ENCODE results near the gene TLE7.

Gene TLE7

GRCh38 chr16:71464231-71464630 is 22.4 kb upstream of the TLE7 start:
- no peak for DNase-seq
- H3K4me1 Mint-ChIP-seq = peaks cover 29% of the 10 kb centered on the region
- no peak overlapping the region for H3K4me3 Mint-ChIP-seq
- CTCF ChIA-PET = interaction anchor here (1.0 to 2.8 kb wide), 4 partner anchors 10 to 147 kb away, joined by 4 to 12 read pairs (median 6); no protein-coding TSS in a partner anchor
- H3K36me3 Mint-ChIP-seq = peaks cover 2% of the 10 kb centered on the region
- H3K9me3 Mint-ChIP-seq = no peaks in the 10 kb centered on the region
- no peak overlapping the region for H3K27ac Mint-ChIP-seq
- no peaks in the 10 kb centered on the region for H3K27me3 Mint-ChIP-seq

GRCh38 chr16:71461686-71462648 is 20.1 kb upstream of the TLE7 start, which contains the start of gene ZNF23:
TSS of gene ZNF23 (minus strand) at chr16:71462247. CDS start at chr16:71456796, 5,451 bp downstream.
- CTCF ChIA-PET = interaction anchor here (1.0 to 1.2 kb wide), 3 partner anchors 20 to 38 kb away, joined by 3 to 7 read pairs (median 4); no protein-coding TSS in a partner anchor
- peak; percentile 83 for DNase-seq
- Mint-ChIP-seq H3K27me3 (no peaks in the 10 kb centered on the region), H3K27ac (peak within 1 kb of the TSS; percentile 77), H3K4me3 (peak within 1 kb of the TSS; percentile 87), H3K4me1 (peaks cover 29% of the 10 kb centered on the region), H3K36me3 (peaks cover 2% of the 10 kb centered on the region), H3K9me3 (no peaks in the 10 kb centered on the region)

GRCh38 chr16:71460941-71461340 is 19.1 kb upstream of the TLE7 start:
- peaks cover 29% of the 10 kb centered on the region for H3K4me1 Mint-ChIP-seq
- peaks cover 7% of the 10 kb centered on the region for H3K36me3 Mint-ChIP-seq
- no peak overlapping the region for H3K27ac Mint-ChIP-seq
- CTCF ChIA-PET = no interaction called here
- no peaks in the 10 kb centered on the region for H3K27me3 Mint-ChIP-seq
- peak overlapping the region; percentile 87 for H3K4me3 Mint-ChIP-seq
- DNase-seq = no peak
- H3K9me3 Mint-ChIP-seq = no peaks in the 10 kb centered on the region

GRCh38 chr16:71460236-71460635 is 18.4 kb upstream of the TLE7 start:
- Mint-ChIP-seq H3K9me3 (no peaks in the 10 kb centered on the region), H3K27me3 (no peaks in the 10 kb centered on the region), H3K4me3 (peak overlapping the region; percentile 87), H3K27ac (no peak overlapping the region), H3K36me3 (peaks cover 7% of the 10 kb centered on the region), H3K4me1 (peaks cover 29% of the 10 kb centered on the region)
- CTCF ChIA-PET = interaction anchor here (0.6 kb wide), 1 partner anchor 12 kb away, joined by 3 read pairs; no protein-coding TSS in a partner anchor
- no peak for DNase-seq

- Mint-ChIP-seq H3K36me3 (peaks cover 14% of the 10 kb centered on the region), H3K27ac (no peak overlapping the region), H3K4me3 (no peak overlapping the region), H3K9me3 (no peaks in the 10 kb centered on the region), H3K4me1 (peaks cover 29% of the 10 kb centered on the region), H3K27me3 (no peaks in the 10 kb centered on the region)
- DNase-seq = no peak
- CTCF ChIA-PET = no interaction called here
Measured at GRCh38 chr16:71459510-71459909, 17.7 kb upstream of the TLE7 start.

- peaks cover 16% of the 10 kb centered on the region for H3K4me1 Mint-ChIP-seq
- DNase-seq = no peak
- no peak overlapping the region for H3K27ac Mint-ChIP-seq
- H3K36me3 Mint-ChIP-seq = peaks cover 36% of the 10 kb centered on the region
- no peaks in the 10 kb centered on the region for H3K27me3 Mint-ChIP-seq
- CTCF ChIA-PET = interaction anchor here (2.2 kb wide), 1 partner anchor 43 kb away, joined by 8 read pairs; no protein-coding TSS in a partner anchor
- no peak overlapping the region for H3K4me3 Mint-ChIP-seq
- peaks cover 10% of the 10 kb centered on the region for H3K9me3 Mint-ChIP-seq
Measured at GRCh38 chr16:71456801-71457200, 14.9 kb upstream of the TLE7 start.

- H3K4me1 Mint-ChIP-seq = no peaks in the 10 kb centered on the region
- CTCF ChIA-PET = no interaction called here
- H3K36me3 Mint-ChIP-seq = peaks cover 71% of the 10 kb centered on the region
- no peak overlapping the region for H3K4me3 Mint-ChIP-seq
- no peak overlapping the region for H3K27ac Mint-ChIP-seq
- H3K27me3 Mint-ChIP-seq = no peaks in the 10 kb centered on the region
- no peak for DNase-seq
- H3K9me3 Mint-ChIP-seq = peaks cover 42% of the 10 kb centered on the region
Measured at GRCh38 chr16:71453036-71453435, 11.2 kb upstream of the TLE7 start.

GRCh38 chr16:71449020-71449419 is 7.2 kb upstream of the TLE7 start:
- no peaks in the 10 kb centered on the region for H3K4me1 Mint-ChIP-seq
- H3K4me3 Mint-ChIP-seq = no peak overlapping the region
- H3K27ac Mint-ChIP-seq = no peak overlapping the region
- CTCF ChIA-PET = no interaction called here
- DNase-seq = no peak
- H3K36me3 Mint-ChIP-seq = peaks cover 61% of the 10 kb centered on the region
- peaks cover 61% of the 10 kb centered on the region for H3K9me3 Mint-ChIP-seq
- no peaks in the 10 kb centered on the region for H3K27me3 Mint-ChIP-seq

- Mint-ChIP-seq H3K27me3 (no peaks in the 10 kb centered on the region), H3K4me1 (no peaks in the 10 kb centered on the region), H3K4me3 (no peak overlapping the region), H3K36me3 (peaks cover 57% of the 10 kb centered on the region), H3K27ac (no peak overlapping the region), H3K9me3 (peaks cover 64% of the 10 kb centered on the region)
- no peak for DNase-seq
- CTCF ChIA-PET = interaction anchor here (0.7 kb wide), 1 partner anchor 12 kb away, joined by 3 read pairs; no protein-coding TSS in a partner anchor
Measured at GRCh38 chr16:71448274-71448866, 6.5 kb upstream of the TLE7 start.

GRCh38 chr16:71443714-71444113 is 1.9 kb upstream of the TLE7 start:
- CTCF ChIA-PET = no interaction called here
- H3K27me3 Mint-ChIP-seq = peaks cover 12% of the 10 kb centered on the region
- H3K9me3 Mint-ChIP-seq = peaks cover 37% of the 10 kb centered on the region

GRCh38 chr16:71441348-71442050 is 355 bp downstream of the TLE7 start:
- peak; percentile 43 for DNase-seq
- CTCF ChIA-PET = no interaction called here
- Mint-ChIP-seq H3K27me3 (peaks cover 20% of the 10 kb centered on the region), H3K4me3 (no peak overlapping the region), H3K36me3 (peaks cover 1% of the 10 kb centered on the region), H3K27ac (no peak overlapping the region), H3K9me3 (peaks cover 22% of the 10 kb centered on the region), H3K4me1 (no peaks in the 10 kb centered on the region)

More at GRCh38 chr16:71443714-71444113, 1.9 kb upstream of the TLE7 start:
- H3K4me1 Mint-ChIP-seq = no peaks in the 10 kb centered on the region
- no peak overlapping the region for H3K27ac Mint-ChIP-seq
- H3K36me3 Mint-ChIP-seq = peaks cover 12% of the 10 kb centered on the region
- DNase-seq = no peak
- no peak overlapping the region for H3K4me3 Mint-ChIP-seq

GRCh38 chr16:71440669-71441347 is 1.0 kb downstream of the TLE7 start:
- H3K4me1 Mint-ChIP-seq = no peaks in the 10 kb centered on the region
- H3K27me3 Mint-ChIP-seq = peaks cover 20% of the 10 kb centered on the region
- H3K9me3 Mint-ChIP-seq = peaks cover 20% of the 10 kb centered on the region
- peaks cover 1% of the 10 kb centered on the region for H3K36me3 Mint-ChIP-seq
- CTCF ChIA-PET = interaction anchor here (0.9 kb wide), 1 partner anchor 14 kb away, joined by 4 read pairs; no protein-coding TSS in a partner anchor
- H3K4me3 Mint-ChIP-seq = no peak overlapping the region
- no peak overlapping the region for H3K27ac Mint-ChIP-seq
- peak; percentile 28 for DNase-seq

- H3K27ac Mint-ChIP-seq = no peak overlapping the region
Measured at GRCh38 chr16:71439523-71439922, 2.3 kb downstream of the TLE7 start.

More at GRCh38 chr16:71439523-71439922, 2.3 kb downstream of the TLE7 start:
- H3K4me1 Mint-ChIP-seq = no peaks in the 10 kb centered on the region
- peaks cover 20% of the 10 kb centered on the region for H3K27me3 Mint-ChIP-seq
- CTCF ChIA-PET = no interaction called here
- peaks cover 12% of the 10 kb centered on the region for H3K9me3 Mint-ChIP-seq
- no peaks in the 10 kb centered on the region for H3K36me3 Mint-ChIP-seq
- no peak overlapping the region for H3K4me3 Mint-ChIP-seq
- DNase-seq = no peak

All from activated naive CD4-positive, alpha-beta T cell treated with anti-CD3 and anti-CD28 coated beads, Interleukin-2, amount 10 ng/mL, durations not matched to agents 7 days and 5 days (primary cell).